ENCODE measurements around the gene FGFRL1.

DNA sequence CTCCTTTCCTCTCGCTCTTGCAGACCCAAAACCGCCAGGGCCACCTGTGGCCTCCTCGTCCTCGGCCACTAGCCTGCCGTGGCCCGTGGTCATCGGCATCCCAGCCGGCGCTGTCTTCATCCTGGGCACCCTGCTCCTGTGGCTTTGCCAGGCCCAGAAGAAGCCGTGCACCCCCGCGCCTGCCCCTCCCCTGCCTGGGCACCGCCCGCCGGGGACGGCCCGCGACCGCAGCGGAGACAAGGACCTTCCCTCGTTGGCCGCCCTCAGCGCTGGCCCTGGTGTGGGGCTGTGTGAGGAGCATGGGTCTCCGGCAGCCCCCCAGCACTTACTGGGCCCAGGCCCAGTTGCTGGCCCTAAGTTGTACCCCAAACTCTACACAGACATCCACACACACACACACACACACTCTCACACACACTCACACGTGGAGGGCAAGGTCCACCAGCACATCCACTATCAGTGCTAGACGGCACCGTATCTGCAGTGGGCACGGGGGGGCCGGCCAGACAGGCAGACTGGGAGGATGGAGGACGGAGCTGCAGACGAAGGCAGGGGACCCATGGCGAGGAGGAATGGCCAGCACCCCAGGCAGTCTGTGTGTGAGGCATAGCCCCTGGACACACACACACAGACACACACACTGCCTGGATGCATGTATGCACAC lies 13.6 kb downstream of the FGFRL1 start:
- TF ChIP-seq, protein P1, sequence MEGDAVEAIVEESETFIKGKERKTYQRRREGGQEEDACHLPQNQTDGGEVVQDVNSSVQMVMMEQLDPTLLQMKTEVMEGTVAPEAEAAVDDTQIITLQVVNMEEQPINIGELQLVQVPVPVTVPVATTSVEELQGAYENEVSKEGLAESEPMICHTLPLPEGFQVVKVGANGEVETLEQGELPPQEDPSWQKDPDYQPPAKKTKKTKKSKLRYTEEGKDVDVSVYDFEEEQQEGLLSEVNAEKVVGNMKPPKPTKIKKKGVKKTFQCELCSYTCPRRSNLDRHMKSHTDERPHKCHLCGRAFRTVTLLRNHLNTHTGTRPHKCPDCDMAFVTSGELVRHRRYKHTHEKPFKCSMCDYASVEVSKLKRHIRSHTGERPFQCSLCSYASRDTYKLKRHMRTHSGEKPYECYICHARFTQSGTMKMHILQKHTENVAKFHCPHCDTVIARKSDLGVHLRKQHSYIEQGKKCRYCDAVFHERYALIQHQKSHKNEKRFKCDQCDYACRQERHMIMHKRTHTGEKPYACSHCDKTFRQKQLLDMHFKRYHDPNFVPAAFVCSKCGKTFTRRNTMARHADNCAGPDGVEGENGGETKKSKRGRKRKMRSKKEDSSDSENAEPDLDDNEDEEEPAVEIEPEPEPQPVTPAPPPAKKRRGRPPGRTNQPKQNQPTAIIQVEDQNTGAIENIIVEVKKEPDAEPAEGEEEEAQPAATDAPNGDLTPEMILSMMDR (IDR thresholded peaks at IDR 0.05), result no peak
- TF ChIP-seq POLR2A (IDR thresholded peaks at IDR 0.05), result no peak

All from right lobe of liver (tissue), 4 donors.